H1 (cell line): ENCODE measurements around the gene OGFOD2. TPM values are rescaled to one million over a fixed set of nuclear protein-coding genes. Genes with fewer than 3 reads are reported as not detected.

Source experiments
- CTCF ChIP-seq, 3 experiments: IDR thresholded peaks; 1 replicate in 2 of 3; 2 replicates in 1 of 3; pipeline versions ENCODE4 v1.5.1 to v1.6.1; 2011; ENCODE audit warnings: low read length in 3 of 3, mild to moderate bottlenecking in 3 of 3, inconsistent platforms in 2 of 3, low read depth in 1 of 3, moderate library complexity in 1 of 3; ENCODE audit not compliant: insufficient read depth in 1 of 3; ENCODE audit errors: control extremely low read depth in 1 of 3
- POU5F1 ChIP-seq: IDR thresholded peaks from 2 replicates; pipeline ENCODE4 v1.6.1; 2011; ENCODE audit warnings: low read depth, mild to moderate bottlenecking, low read length, moderate library complexity
- RNF2 ChIP-seq: fragments of 200-900, 300-1000 bp; sonication (generic); IDR thresholded peaks from 2 replicates; pipeline ENCODE4 v1.7.1; 2016; ENCODE audit warnings: borderline replicate concordance, low read depth, mild to moderate bottlenecking, antibody characterized with exemption, low read length; ENCODE audit not compliant: poor library complexity, severe bottlenecking; ENCODE audit errors: missing control alignments
- SP1 ChIP-seq: IDR thresholded peaks from 2 replicates; pipeline ENCODE4 v1.6.1; 2011; ENCODE audit warnings: low read depth, low read length
- ZNF274 ChIP-seq: IDR thresholded peaks from 2 replicates; pipeline ENCODE4 v1.7.0; 2012; ENCODE audit warnings: low read length, borderline replicate concordance; ENCODE audit errors: extremely low read depth
- polyA plus RNA-seq, 7 experiments: library from polyadenylated mRNA; depleted of rRNA in 3 of 7; stranded (reverse) in 5 of 7; unstranded in 2 of 7; fragments of >200 nt in 5 of 7; fragments of 200-250 nt in 2 of 7; gene quantifications; 1 replicate in 5 of 7; 2 replicates in 1 of 7; 4 replicates in 1 of 7; pipeline versions ENCODE4 v1.2.1 to v1.2.3, GENCODE V29; 2011 to 2013; ENCODE audit warnings: missing spikeins in 2 of 7, mixed read lengths in 2 of 7
- total RNA-seq: library from RNA; stranded (reverse); fragmentation: NEBNext Ultra II Directional; extraction: Animal tissue kit (Norgen Biotek cat#: 25700); gene quantifications from 2 replicates; pipeline ENCODE4 v1.2.1, GENCODE V29; 2021

OGFOD2 gene
- total and polyA plus RNA-seq, 2 of the 8 experiments (the other 6 are each of a cell fraction or from before 2014, with no cell fraction given) = 17.3 to 20.3 TPM

- TF ChIP-seq CTCF (IDR thresholded peaks at IDR 0.05; ENCODE audit: control extremely low read depth in 1 of 3, insufficient read depth in 1 of 3, low read depth in 1 of 3, low read length in 3 of 3) = no peak
- TF ChIP-seq RNF2 = no peak
- TF ChIP-seq SP1 = no peak
- TF ChIP-seq ZNF274 = no peak
- no peak for TF ChIP-seq POU5F1
These were observed 13.3 kb upstream of the OGFOD2 start (continued) for GRCh38 chr12:122961531-122962329.
